ENCODE measurements around the gene HES2.
A peak's percentile ranks its signal among the peaks of the same experiment; 100 is the strongest.
"Not testable (repeated sequence)": the region's sequence is repeated elsewhere in the genome, so short reads cannot be mapped to it uniquely, and the experiment has no call there.

The HES2 gene

DNA sequence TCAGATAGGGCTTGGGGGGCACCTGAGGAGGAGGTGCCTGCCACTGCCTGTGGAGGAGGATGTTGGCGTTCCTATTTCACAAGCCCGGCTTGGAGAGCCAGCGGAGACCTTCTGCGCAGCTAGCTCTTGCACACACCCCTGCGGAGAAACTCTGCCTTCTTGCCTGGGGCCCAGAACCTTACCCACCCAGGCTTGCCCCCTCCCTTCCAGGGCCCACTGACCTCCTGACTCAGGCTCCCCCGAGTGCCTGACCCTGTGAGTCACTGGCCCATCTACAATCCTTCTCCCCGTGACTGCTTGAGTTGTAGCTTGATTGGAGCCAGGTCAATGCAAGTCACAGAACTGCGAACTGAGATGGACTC is 3.4 kb downstream of the HES2 start:
- DNase-seq: no peak

- DNase-seq: no peak
These were observed 4.7 kb downstream of the HES2 start for GRCh38 chr1:6414881-6415626.

DNA sequence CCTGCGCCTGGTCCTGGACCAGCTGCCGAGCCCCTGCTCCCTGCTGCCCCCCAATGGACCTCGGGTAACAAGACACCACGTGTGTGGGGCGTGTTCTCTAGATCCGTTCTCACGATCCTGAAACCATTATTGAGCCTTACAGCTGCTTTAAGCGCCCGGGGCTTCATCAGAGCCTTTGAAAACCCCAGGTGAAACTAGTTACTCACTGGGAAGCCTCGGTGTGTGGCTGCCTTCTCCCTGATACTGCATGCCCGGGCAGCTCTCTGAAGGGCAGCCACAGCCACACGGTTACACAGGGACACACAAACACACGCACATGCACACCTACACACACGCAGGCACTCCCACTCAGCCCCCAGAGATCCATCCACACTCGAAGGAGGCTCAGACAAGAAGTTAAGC is 5.3 kb downstream of the HES2 start:
- no peak for DNase-seq

DNA sequence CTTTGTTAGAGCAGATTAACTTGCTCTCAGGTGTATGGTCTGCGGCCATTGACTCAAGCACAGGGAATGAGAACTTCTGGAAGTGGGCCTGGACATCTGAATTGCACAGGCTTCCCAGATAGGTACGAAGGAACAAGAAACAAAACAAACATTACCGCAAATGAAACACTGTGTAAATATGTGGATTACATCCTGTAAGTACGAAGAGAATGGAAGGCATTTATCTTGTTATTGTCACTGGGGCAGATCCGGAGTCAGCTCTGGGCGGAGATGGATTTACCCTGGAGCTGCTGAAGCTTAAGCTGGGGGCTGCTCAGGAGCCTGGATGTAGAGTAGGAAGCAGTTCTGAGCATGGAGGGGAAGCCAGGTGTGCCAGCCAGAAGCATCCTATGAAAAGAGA is 6.8 kb downstream of the HES2 start:
- DNase-seq: no peak

- no peak for DNase-seq
These were observed 9.3 kb downstream of the HES2 start for GRCh38 chr1:6410248-6410893.

- DNase-seq: no peak
These were observed 10.0 kb downstream of the HES2 start for GRCh38 chr1:6409733-6410132.

GRCh38 chr1:6409053-6409452 is 10.7 kb downstream of the HES2 start:
- no peak for DNase-seq

DNA sequence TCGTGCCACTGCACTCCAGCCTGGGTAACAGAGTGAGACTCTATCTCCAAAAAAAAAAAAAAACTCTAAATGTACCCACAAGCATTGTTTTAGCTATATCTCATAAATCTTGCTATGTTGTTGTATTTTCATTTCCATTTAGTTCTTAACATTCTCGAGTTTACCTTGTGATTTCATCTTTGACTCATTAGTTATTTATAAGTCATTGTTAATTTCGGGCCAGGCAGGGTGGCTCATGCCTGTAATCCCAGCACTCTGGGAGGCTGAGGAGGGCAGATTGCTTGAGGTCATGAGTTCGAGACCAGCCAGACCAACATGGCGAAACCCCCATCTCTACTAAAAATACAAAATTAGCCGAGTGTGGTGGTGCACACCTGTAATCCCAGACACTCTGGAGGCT is 11.7 kb downstream of the HES2 start:
- no peak for DNase-seq

- no peak for DNase-seq
These were observed 18.0 kb downstream of the HES2 start for GRCh38 chr1:6401673-6402072.

DNA sequence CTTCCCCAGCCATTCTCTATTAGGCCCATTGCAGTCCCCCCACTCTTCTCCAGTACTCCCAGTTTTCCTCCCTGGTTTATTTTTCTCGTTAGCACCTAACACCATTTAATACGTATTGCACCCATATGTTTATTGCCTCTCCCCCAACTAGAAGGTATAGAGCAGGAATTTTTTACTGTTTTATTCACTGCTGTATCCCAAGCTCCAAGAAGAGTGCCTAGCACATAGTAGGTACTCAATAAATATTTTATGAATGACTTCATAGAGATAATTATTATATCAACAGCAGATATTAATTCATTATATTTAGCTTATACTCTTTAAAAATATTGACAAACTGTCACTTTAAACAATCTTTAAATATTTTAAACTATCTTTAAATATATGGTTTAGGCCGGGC is 20.4 kb downstream of the HES2 start:
- DNase-seq: no peak

- no peak for DNase-seq
These were observed 21.8 kb downstream of the HES2 start for GRCh38 chr1:6397844-6398441.

- no peak for DNase-seq
These were observed 22.7 kb downstream of the HES2 start for GRCh38 chr1:6396998-6397397.

GRCh38 chr1:6395781-6396244 is 23.9 kb downstream of the HES2 start:
- not testable (repeated sequence) for DNase-seq

GRCh38 chr1:6395130-6395529 is 24.6 kb downstream of the HES2 start:
- DNase-seq: not testable (repeated sequence)

GRCh38 chr1:6393400-6394187 is 26.1 kb downstream of the HES2 start, which contains the start of gene ACOT7:
Gene ACOT7, minus strand, starts transcription at chr1:6393767. Its CDS starts 368 bp downstream, at chr1:6393399.
- peak; percentile 82 for DNase-seq

- no peak for DNase-seq
These were observed 26.8 kb downstream of the HES2 start for GRCh38 chr1:6392809-6393399.

- DNase-seq: no peak
These were observed 27.5 kb downstream of the HES2 start for GRCh38 chr1:6391951-6392808.

- no peak for DNase-seq
These were observed 29.7 kb downstream of the HES2 start for GRCh38 chr1:6389971-6390370.

DNA sequence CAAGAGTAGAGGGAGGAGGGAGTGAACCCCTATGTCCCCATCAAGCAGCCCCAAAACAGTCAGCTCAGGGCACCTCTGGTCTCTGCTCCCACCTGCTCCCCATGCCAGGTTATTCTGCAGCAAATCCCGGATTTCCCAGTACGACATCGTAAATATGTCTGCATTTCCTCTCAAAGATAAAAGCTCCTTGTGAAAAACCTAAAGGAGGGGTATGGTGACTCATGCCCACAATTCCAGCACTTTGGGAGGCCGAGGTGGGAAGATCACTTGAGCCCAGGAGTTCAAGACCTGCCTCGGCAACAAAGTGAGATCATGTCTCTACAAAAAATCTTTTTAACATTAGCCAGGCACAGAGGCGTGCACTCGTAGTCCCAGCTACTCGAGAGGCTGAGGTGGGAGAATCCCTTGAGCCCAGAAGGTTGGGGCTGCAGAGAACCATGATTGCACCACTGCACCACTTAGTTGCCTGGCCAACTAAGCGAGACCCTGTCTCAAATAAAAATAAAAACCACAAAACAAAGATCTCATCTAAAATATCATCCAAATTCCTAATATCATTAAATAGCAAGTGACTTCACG is 33.3 kb downstream of the HES2 start:
- DNase-seq: no peak

DNA sequence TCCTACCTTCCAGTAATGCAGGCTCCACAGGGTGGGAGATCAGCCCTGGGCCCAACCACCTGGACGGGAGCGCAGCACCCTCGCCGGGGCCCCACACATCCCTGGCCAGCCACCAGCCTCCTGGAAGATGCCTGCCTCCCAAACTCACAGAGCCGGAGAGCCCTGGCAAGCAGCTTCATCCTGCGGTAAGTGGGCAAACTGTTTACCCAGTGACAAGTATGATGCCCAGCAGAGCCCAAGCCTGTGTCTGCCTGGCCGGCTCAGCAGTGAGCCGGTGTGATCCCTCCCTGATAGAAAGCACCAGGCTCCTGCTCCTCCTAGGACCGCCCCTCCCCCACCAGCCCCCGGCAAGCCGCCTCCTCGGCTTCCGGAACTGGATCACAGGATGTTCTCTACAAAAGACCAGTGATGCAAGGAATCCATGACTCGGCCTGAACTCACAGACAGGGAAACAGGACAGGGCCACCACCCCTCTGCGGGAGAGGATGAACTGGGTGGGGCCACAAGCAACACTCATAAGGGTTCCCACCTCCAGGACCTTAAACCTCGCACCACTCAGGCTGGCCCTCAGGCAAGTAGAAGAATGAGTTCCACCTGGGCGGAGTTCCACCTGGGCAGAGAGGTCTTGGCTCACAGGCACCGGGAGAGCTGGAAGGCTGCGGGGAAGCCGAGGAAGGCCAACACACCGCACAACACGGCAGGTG is 34.1 kb downstream of the HES2 start:
- DNase-seq: no peak

DNA sequence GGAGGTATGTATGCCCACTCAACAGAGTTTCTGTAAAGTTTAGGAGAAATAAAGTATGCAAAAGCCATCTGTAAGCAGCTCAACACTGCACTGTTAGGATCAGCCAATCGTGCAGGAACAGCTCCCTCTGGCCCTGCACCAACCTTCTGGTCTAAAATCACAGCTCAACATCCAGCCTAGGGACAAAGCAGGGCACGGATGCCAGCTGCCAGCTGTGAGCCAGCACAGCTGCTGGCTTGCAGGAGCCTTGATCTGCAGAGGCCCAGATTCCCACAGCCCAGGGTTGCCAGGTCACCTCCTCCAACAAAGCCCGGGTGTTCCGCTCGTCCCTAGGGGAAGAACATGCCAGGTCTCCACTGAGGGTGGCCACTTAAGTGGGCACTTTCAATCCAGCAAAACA is 34.8 kb downstream of the HES2 start:
- DNase-seq: no peak

Data from activated gamma-delta T cell (primary cell).